GM12864 (cell line): ENCODE measurements around the gene FBXO27.
"Not testable (repeated sequence)": the region's sequence is repeated elsewhere in the genome, so short reads cannot be mapped to it uniquely, and the experiment has no call there.

Experiments
- DNase-seq: peaks from one replicate; pipeline ENCODE4 v3.0.0-alpha.2; 2011; ENCODE audit warnings: low read depth
- H3K4me3 ChIP-seq: 2 replicates; pipeline ENCODE4 v1.5.1; 2011; ENCODE audit warnings: mild to moderate bottlenecking, low read depth, low read length, control low read depth
- CTCF ChIP-seq: IDR thresholded peaks from 2 replicates; pipeline ENCODE4 v1.5.1; 2011; ENCODE audit warnings: low read depth, mild to moderate bottlenecking, moderate library complexity, low read length, control low read depth, inconsistent platforms; ENCODE audit errors: missing control alignments

The FBXO27 gene

GRCh38 chr19:38989066-38989605, 43.2 kb downstream of the FBXO27 start:
- no peak overlapping the region for H3K4me3 ChIP-seq
- no peak for TF ChIP-seq CTCF
- no peak for DNase-seq

DNA sequence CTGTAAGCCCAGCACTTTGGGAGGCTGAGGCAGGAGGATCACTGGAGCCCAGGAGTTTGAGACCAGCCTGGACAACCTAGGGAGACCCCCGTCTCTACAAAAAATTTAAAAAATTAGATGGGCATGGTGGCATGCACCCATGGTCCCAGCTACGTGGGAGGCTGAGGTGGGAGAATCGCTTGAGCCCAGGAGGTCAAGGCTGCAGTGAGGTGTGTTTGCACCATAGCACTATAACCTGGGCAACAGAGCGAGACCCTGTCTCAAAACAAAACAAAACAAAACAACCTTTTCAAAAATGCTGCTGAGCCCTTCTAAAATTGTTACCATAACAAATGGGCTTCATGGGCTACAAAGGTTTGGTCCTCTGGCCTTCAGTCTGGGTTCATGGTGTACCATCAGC, 43.7 kb downstream of the FBXO27 start:
- DNase-seq, H3K4me3 ChIP-seq: not testable (repeated sequence)

GRCh38 chr19:38987745-38988144, 44.6 kb downstream of the FBXO27 start:
- H3K4me3 ChIP-seq: not testable (repeated sequence)

DNA sequence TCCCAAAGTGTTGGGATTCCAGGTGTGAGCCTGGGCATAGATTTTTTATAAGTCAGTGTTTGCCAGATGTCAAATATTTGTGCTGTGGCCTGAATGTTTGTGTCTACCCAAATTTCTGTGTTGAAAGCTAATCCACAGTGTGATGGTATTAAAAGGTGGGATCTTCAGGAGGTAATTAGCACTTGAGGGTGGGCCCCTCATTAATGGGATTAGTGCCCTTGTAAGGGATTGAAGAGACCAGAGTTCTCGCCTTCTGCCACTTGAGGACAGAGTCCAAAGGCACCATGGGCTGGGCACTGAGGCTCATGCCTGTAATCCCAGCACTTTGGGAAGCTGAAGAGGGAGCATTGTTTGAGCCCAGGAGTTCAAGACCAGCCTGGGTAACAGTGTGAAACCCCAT, 47.1 kb downstream of the FBXO27 start:
- no peak overlapping the region for H3K4me3 ChIP-seq
- no peak for TF ChIP-seq CTCF
- DNase-seq: no peak

More at GRCh38 chr19:38987745-38988144, 44.6 kb downstream of the FBXO27 start:
- not testable (repeated sequence) for DNase-seq

DNA sequence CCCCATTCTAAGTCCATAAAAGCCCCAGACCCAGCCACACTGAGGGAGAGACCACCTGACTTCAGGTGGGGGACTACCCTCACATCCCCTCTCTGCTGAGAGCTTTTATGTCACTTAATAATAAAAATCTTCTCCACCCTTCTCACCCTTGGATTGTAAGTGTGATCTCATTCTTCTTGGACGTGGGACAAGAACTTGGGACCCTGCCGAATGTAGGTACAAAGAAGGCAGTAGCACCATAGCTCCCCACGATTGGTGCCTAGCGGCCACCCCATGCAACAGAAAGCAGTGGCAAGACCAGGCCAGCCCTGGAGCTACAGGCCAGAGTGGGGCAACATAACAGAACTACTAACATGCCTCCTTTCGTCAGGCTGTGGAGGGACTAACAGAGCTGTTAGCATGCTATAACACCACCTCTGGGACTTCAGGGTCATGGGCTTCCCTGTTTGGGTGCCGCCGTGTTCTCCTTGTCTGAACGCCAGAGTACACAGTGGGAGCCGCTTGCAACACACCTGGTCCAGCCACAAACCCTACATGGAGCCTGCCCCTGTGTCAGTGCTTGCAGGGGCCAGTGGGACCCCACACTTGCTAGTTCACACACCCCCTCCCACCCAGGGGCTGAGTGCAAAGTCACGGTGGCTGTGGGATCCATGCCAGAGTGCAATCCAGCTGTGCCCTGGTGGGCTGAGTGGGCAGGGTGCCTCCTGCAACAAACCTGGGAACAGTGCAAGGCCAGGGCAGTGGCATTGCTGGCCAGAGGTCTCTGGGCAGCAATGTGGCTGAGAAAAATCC, 51.6 kb downstream of the FBXO27 start:
- TF ChIP-seq CTCF: no peak
- H3K4me3 ChIP-seq: no peak overlapping the region
- no peak for DNase-seq

DNA sequence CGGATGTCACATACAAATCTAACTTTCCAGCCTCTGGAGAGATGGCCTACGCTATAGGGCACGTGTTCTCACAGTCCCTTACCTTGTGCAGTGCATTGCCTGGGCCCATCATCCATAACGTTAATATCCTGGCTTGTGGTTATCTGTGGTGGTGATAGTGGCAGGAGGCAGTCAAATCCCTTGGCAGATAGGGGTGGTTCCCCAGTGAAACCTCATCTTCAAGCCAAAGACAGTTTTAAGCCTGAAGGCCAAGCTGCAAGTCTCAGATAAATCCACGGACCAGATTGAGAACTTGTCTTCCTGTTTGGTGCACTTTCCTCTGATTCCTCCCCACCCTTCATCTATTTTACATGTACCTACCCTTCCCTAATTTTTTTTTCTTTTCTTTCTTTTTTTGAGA, 52.5 kb downstream of the FBXO27 start:
- no peak for DNase-seq
- no peak overlapping the region for H3K4me3 ChIP-seq
- TF ChIP-seq CTCF: no peak

- no peak for TF ChIP-seq CTCF
- no peak overlapping the region for H3K4me3 ChIP-seq
- no peak for DNase-seq
Observed at GRCh38 chr19:38978326-38978689, 54.0 kb downstream of the FBXO27 start.

GRCh38 chr19:38977445-38978325, 54.7 kb downstream of the FBXO27 start:
- TF ChIP-seq CTCF: no peak
- peak; percentile 86 for DNase-seq
- no peak overlapping the region for H3K4me3 ChIP-seq
